K562 (cell line): Measurements from ENCODE around the gene TOMM22. TPM values are rescaled to one million over a fixed set of nuclear protein-coding genes. Genes with fewer than 3 reads are reported as not detected.

Experiments used
- polyA plus RNA-seq, 8 experiments: library from polyadenylated mRNA; depleted of rRNA in 4 of 8; stranded (reverse) in 5 of 8; unstranded in 3 of 8; fragments of >200 nt; fragmentation: Nextera tagmentation in 2 of 8; fragmentation: Illumina TruSeq in 1 of 8; extraction: Ambion mirVana in 2 of 8; extraction: Trizol in 1 of 8; gene quantifications; 2 replicates each; pipeline versions ENCODE4 v1.2.1 to v1.2.3, GENCODE V29; 2011 to 2014; ENCODE audit warnings: inconsistent platforms in 1 of 8, missing spikeins in 1 of 8
- total RNA-seq, 7 experiments: library from RNA; depleted of rRNA in 6 of 7; stranded (reverse); fragments of >200 nt in 6 of 7; fragmentation: Illumina TruSeq in 2 of 7; extraction: Trizol in 2 of 7; gene quantifications; 2 replicates each; pipeline versions ENCODE4 v1.2.1 to v1.2.3, GENCODE V29; 2011 to 2021; ENCODE audit warnings: low replicate concordance in 1 of 7

The TOMM22 gene
- total and polyA plus RNA-seq, 9 of the 15 experiments (the other 6 are each of a cell fraction or from before 2014, with no cell fraction given) = 25.8 to 108 (median 73.8) TPM

Other genes with a start within 250 kb of the TOMM22 start
Only the 7 nearest of the 12 such genes appear.
- 13.4 and 15.1 TPM in 2 replicates for gene DMC1, start 111.8 kb upstream of the TOMM22 start, total RNA-seq (2014; rRNA removed)
- 11.4 and 11.7 TPM in 2 replicates for gene DMC1, start 111.8 kb upstream of the TOMM22 start, total RNA-seq (2014; rRNA removed; fragmentation: Illumina TruSeq; extraction: Trizol)
- 12.1 and 14.5 TPM in 2 replicates for gene DMC1, start 111.8 kb upstream of the TOMM22 start, total RNA-seq (2015; rRNA removed; fragmentation: Illumina TruSeq; extraction: Trizol)
- 5.2 and 5.5 TPM in 2 replicates for gene DMC1, start 111.8 kb upstream of the TOMM22 start, total RNA-seq (2021)
- 4.8 and 8.2 TPM in 2 replicates for gene DMC1, start 111.8 kb upstream of the TOMM22 start, polyA plus RNA-seq (2011; rRNA removed)
- gene DMC1, start 111.8 kb upstream of the TOMM22 start, polyA plus RNA-seq (2014; fragmentation: Illumina TruSeq; extraction: Trizol) = 9.8 and 11.9 TPM in 2 replicates
- gene DMC1, start 111.8 kb upstream of the TOMM22 start, polyA plus RNA-seq (2014; fragmentation: Nextera tagmentation; extraction: Ambion mirVana) = 1 to 10 TPM; 8.4 to 8.7 TPM
- 55.5 and 73.8 TPM in 2 replicates for gene DMC1, start 111.8 kb upstream of the TOMM22 start, polyA plus RNA-seq (2014; rRNA removed)
- gene FAM227A, start 25.6 kb upstream of the TOMM22 start, total RNA-seq (2014; rRNA removed) = 0.54 and 0.73 TPM in 2 replicates
- 0.80 and 0.91 TPM in 2 replicates for gene FAM227A, start 25.6 kb upstream of the TOMM22 start, total RNA-seq (2014; rRNA removed; fragmentation: Illumina TruSeq; extraction: Trizol)
- 0.57 and 0.83 TPM in 2 replicates for gene FAM227A, start 25.6 kb upstream of the TOMM22 start, total RNA-seq (2015; rRNA removed; fragmentation: Illumina TruSeq; extraction: Trizol)
- gene FAM227A, start 25.6 kb upstream of the TOMM22 start, total RNA-seq (2021) = 1.2 and 1.4 TPM in 2 replicates
- gene FAM227A, start 25.6 kb upstream of the TOMM22 start, polyA plus RNA-seq (2011; rRNA removed) = 1.5 and 2.2 TPM in 2 replicates
- gene FAM227A, start 25.6 kb upstream of the TOMM22 start, polyA plus RNA-seq (2014; fragmentation: Illumina TruSeq; extraction: Trizol) = 0.55 and 0.64 TPM in 2 replicates
- gene FAM227A, start 25.6 kb upstream of the TOMM22 start, polyA plus RNA-seq (2014; fragmentation: Nextera tagmentation; extraction: Ambion mirVana) = under 1 TPM; 0.10 to 0.31 TPM
- gene FAM227A, start 25.6 kb upstream of the TOMM22 start, polyA plus RNA-seq (2014; rRNA removed) = 0.89 and 0.94 TPM in 2 replicates
- 7.8 and 8.8 TPM in 2 replicates for gene CBY1, start 25.3 kb upstream of the TOMM22 start, total RNA-seq (2014; rRNA removed)
- 8.2 and 8.9 TPM in 2 replicates for gene CBY1, start 25.3 kb upstream of the TOMM22 start, total RNA-seq (2014; rRNA removed; fragmentation: Illumina TruSeq; extraction: Trizol)
- gene CBY1, start 25.3 kb upstream of the TOMM22 start, total RNA-seq (2015; rRNA removed; fragmentation: Illumina TruSeq; extraction: Trizol) = 5.4 and 5.7 TPM in 2 replicates
- 7.8 and 8.6 TPM in 2 replicates for gene CBY1, start 25.3 kb upstream of the TOMM22 start, total RNA-seq (2021)
- 17.0 and 18.4 TPM in 2 replicates for gene CBY1, start 25.3 kb upstream of the TOMM22 start, polyA plus RNA-seq (2011; rRNA removed)
- 12.2 and 14.3 TPM in 2 replicates for gene CBY1, start 25.3 kb upstream of the TOMM22 start, polyA plus RNA-seq (2014; fragmentation: Illumina TruSeq; extraction: Trizol)
- 10 to 100 TPM; 15.4 to 19.7 TPM for gene CBY1, start 25.3 kb upstream of the TOMM22 start, polyA plus RNA-seq (2014; fragmentation: Nextera tagmentation; extraction: Ambion mirVana)
- gene CBY1, start 25.3 kb upstream of the TOMM22 start, polyA plus RNA-seq (2014; rRNA removed) = 10.8 and 15.5 TPM in 2 replicates
- 28.0 and 33.9 TPM in 2 replicates for gene JOSD1, start 19.0 kb downstream of the TOMM22 start, total RNA-seq (2014; rRNA removed)
- gene JOSD1, start 19.0 kb downstream of the TOMM22 start, total RNA-seq (2014; rRNA removed; fragmentation: Illumina TruSeq; extraction: Trizol) = 30.0 and 30.4 TPM in 2 replicates
- 26.0 and 26.7 TPM in 2 replicates for gene JOSD1, start 19.0 kb downstream of the TOMM22 start, total RNA-seq (2015; rRNA removed; fragmentation: Illumina TruSeq; extraction: Trizol)
- gene JOSD1, start 19.0 kb downstream of the TOMM22 start, total RNA-seq (2021) = 36.7 and 39.1 TPM in 2 replicates
- gene JOSD1, start 19.0 kb downstream of the TOMM22 start, polyA plus RNA-seq (2011; rRNA removed) = 31.6 and 31.8 TPM in 2 replicates
- 33.0 and 34.1 TPM in 2 replicates for gene JOSD1, start 19.0 kb downstream of the TOMM22 start, polyA plus RNA-seq (2014; fragmentation: Illumina TruSeq; extraction: Trizol)
- gene JOSD1, start 19.0 kb downstream of the TOMM22 start, polyA plus RNA-seq (2014; fragmentation: Nextera tagmentation; extraction: Ambion mirVana) = 1 to 10 TPM; 8.9 to 9.5 TPM
- 30.4 and 30.7 TPM in 2 replicates for gene JOSD1, start 19.0 kb downstream of the TOMM22 start, polyA plus RNA-seq (2014; rRNA removed)
- 24.4 and 25.0 TPM in 2 replicates for gene GTPBP1, start 24.0 kb downstream of the TOMM22 start, total RNA-seq (2014; rRNA removed)
- 14.5 and 17.5 TPM in 2 replicates for gene GTPBP1, start 24.0 kb downstream of the TOMM22 start, total RNA-seq (2014; rRNA removed; fragmentation: Illumina TruSeq; extraction: Trizol)
- 15.9 and 16.0 TPM in 2 replicates for gene GTPBP1, start 24.0 kb downstream of the TOMM22 start, total RNA-seq (2015; rRNA removed; fragmentation: Illumina TruSeq; extraction: Trizol)
- 43.0 and 53.2 TPM in 2 replicates for gene GTPBP1, start 24.0 kb downstream of the TOMM22 start, total RNA-seq (2021)
- 23.3 and 38.4 TPM in 2 replicates for gene GTPBP1, start 24.0 kb downstream of the TOMM22 start, polyA plus RNA-seq (2011; rRNA removed)
- gene GTPBP1, start 24.0 kb downstream of the TOMM22 start, polyA plus RNA-seq (2014; fragmentation: Illumina TruSeq; extraction: Trizol) = 30.6 and 38.6 TPM in 2 replicates
- gene GTPBP1, start 24.0 kb downstream of the TOMM22 start, polyA plus RNA-seq (2014; fragmentation: Nextera tagmentation; extraction: Ambion mirVana) = under 1 TPM; 0.83 to 0.95 TPM
- gene GTPBP1, start 24.0 kb downstream of the TOMM22 start, polyA plus RNA-seq (2014; rRNA removed) = 30.9 and 32.6 TPM in 2 replicates
- gene SUN2, start 74.0 kb downstream of the TOMM22 start, total RNA-seq (2014; rRNA removed) = 31.0 and 42.6 TPM in 2 replicates
- 5.2 and 7.1 TPM in 2 replicates for gene SUN2, start 74.0 kb downstream of the TOMM22 start, total RNA-seq (2014; rRNA removed; fragmentation: Illumina TruSeq; extraction: Trizol)
- 18.2 and 19.5 TPM in 2 replicates for gene SUN2, start 74.0 kb downstream of the TOMM22 start, total RNA-seq (2015; rRNA removed; fragmentation: Illumina TruSeq; extraction: Trizol)
- gene SUN2, start 74.0 kb downstream of the TOMM22 start, total RNA-seq (2021) = 37.2 and 38.8 TPM in 2 replicates
- 16.7 and 26.9 TPM in 2 replicates for gene SUN2, start 74.0 kb downstream of the TOMM22 start, polyA plus RNA-seq (2011; rRNA removed)
- gene SUN2, start 74.0 kb downstream of the TOMM22 start, polyA plus RNA-seq (2014; fragmentation: Illumina TruSeq; extraction: Trizol) = 13.8 and 22.6 TPM in 2 replicates
- gene SUN2, start 74.0 kb downstream of the TOMM22 start, polyA plus RNA-seq (2014; fragmentation: Nextera tagmentation; extraction: Ambion mirVana) = under 1 TPM; 0.11 to 0.21 TPM
- 27.8 and 31.5 TPM in 2 replicates for gene SUN2, start 74.0 kb downstream of the TOMM22 start, polyA plus RNA-seq (2014; rRNA removed)
- gene DNAL4, start 112.2 kb downstream of the TOMM22 start, total RNA-seq (2014; rRNA removed) = 5.2 and 7.5 TPM in 2 replicates
- gene DNAL4, start 112.2 kb downstream of the TOMM22 start, total RNA-seq (2014; rRNA removed; fragmentation: Illumina TruSeq; extraction: Trizol) = 4.2 and 4.7 TPM in 2 replicates
- 4.7 and 5.6 TPM in 2 replicates for gene DNAL4, start 112.2 kb downstream of the TOMM22 start, total RNA-seq (2015; rRNA removed; fragmentation: Illumina TruSeq; extraction: Trizol)
- gene DNAL4, start 112.2 kb downstream of the TOMM22 start, total RNA-seq (2021) = 5.9 and 6.1 TPM in 2 replicates
- 6.9 and 8.9 TPM in 2 replicates for gene DNAL4, start 112.2 kb downstream of the TOMM22 start, polyA plus RNA-seq (2011; rRNA removed)
- gene DNAL4, start 112.2 kb downstream of the TOMM22 start, polyA plus RNA-seq (2014; fragmentation: Illumina TruSeq; extraction: Trizol) = 9.4 and 11.3 TPM in 2 replicates
- gene DNAL4, start 112.2 kb downstream of the TOMM22 start, polyA plus RNA-seq (2014; fragmentation: Nextera tagmentation; extraction: Ambion mirVana) = under 1 TPM; 0.20 to 0.70 TPM
- 7.8 and 8.3 TPM in 2 replicates for gene DNAL4, start 112.2 kb downstream of the TOMM22 start, polyA plus RNA-seq (2014; rRNA removed)